HFFc6 (cell line): Measurements from ENCODE around the gene TIMELESS. TPM values are rescaled to one million over a fixed set of nuclear protein-coding genes. Genes with fewer than 3 reads are reported as not detected.
"Not testable (repeated sequence)": the region's sequence is repeated elsewhere in the genome, so short reads cannot be mapped to it uniquely, and the experiment has no call there.

Experiments
- DNase-seq: peaks from one replicate; pipeline ENCODE4 v3.0.0-alpha.2; 2018
- H3K27ac Mint-ChIP-seq: 2 replicates; pipeline ENCODE4 v1.8.0; 2020; ENCODE audit warnings: mild to moderate bottlenecking, mixed read lengths
- H3K27me3 Mint-ChIP-seq: 2 replicates; pipeline ENCODE4 v1.8.0; 2021; ENCODE audit warnings: mild to moderate bottlenecking, moderate library complexity, mixed read lengths; ENCODE audit not compliant: insufficient read depth
- H3K36me3 Mint-ChIP-seq: 2 replicates; pipeline ENCODE4 v1.8.0; 2021; ENCODE audit warnings: low read depth, mixed read lengths
- H3K4me1 Mint-ChIP-seq: 2 replicates; pipeline ENCODE4 v1.8.0; 2020; ENCODE audit warnings: low read depth, mixed read lengths
- H3K4me3 Mint-ChIP-seq: 2 replicates; pipeline ENCODE4 v1.8.0; 2020; ENCODE audit warnings: mild to moderate bottlenecking, moderate library complexity, mixed read lengths
- H3K9me3 Mint-ChIP-seq: 2 replicates; pipeline ENCODE4 v1.8.0; 2020; ENCODE audit warnings: mild to moderate bottlenecking, mixed read lengths
- CTCF ChIP-seq: fragments of 200-600 bp; sonication (generic); IDR thresholded peaks from 2 replicates; pipeline ENCODE4 v1.5.0; 2021; ENCODE audit warnings: antibody characterized with exemption, mild to moderate bottlenecking
- total RNA-seq, 6 experiments: library from RNA; stranded (reverse); fragmentation: NEBNext Ultra II Directional; extraction: Animal tissue kit (Norgen Biotek cat#: 25700); gene quantifications; 2 replicates in 1 of 6; 3 replicates in 5 of 6; pipeline ENCODE4 v1.2.3, GENCODE V29; 2021

TIMELESS gene
- total RNA-seq, 6 experiments from 2014 or later = 10.4 to 23.1 (median 21.3) TPM

DNA sequence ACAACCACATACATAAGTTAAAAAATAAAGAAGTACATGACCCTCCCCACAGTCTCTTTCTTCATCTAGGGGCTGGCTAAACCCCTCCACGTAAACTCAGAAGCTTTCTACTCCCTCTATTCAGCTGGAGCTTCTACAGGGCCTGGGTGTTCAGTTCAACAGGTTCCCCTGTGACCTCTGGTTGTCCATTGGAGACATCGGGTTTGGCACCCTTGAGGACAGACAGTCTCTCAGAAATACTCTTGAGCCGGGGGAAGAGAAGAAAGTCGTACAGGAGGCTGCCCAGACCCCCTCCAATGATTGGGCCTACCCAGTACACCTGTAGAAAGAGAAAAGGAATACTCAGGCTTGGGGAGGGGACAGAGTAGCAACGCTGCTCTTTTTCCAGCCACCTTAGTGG lies 1.9 kb upstream of the TIMELESS start:
- Mint-ChIP-seq H3K4me1 (peaks cover 22% of the 10 kb centered on the region), H3K27ac (no peak overlapping the region), H3K36me3 (peaks cover 13% of the 10 kb centered on the region; the same call in 1 of the 2 replicates), H3K9me3 (no peaks in the 10 kb centered on the region), H3K4me3 (no peak overlapping the region), H3K27me3 (peaks cover 19% of the 10 kb centered on the region)
- no peak for DNase-seq
- TF ChIP-seq CTCF = no peak

- no peak for DNase-seq
- Mint-ChIP-seq H3K36me3 (peaks cover 19% of the 10 kb centered on the region; the same call in 1 of the 2 replicates), H3K9me3 (no peaks in the 10 kb centered on the region), H3K4me1 (peaks cover 22% of the 10 kb centered on the region), H3K27me3 (peaks cover 14% of the 10 kb centered on the region), H3K4me3 (peak overlapping the region; percentile 95; the same call in 1 of the 2 replicates), H3K27ac (no peak overlapping the region)
- TF ChIP-seq CTCF = no peak
These were observed 1.0 kb upstream of the TIMELESS start for GRCh38 chr12:56450241-56450640.

- TF ChIP-seq CTCF = no peak
These were observed 377 bp upstream of the TIMELESS start for GRCh38 chr12:56449622-56449984.

DNA sequence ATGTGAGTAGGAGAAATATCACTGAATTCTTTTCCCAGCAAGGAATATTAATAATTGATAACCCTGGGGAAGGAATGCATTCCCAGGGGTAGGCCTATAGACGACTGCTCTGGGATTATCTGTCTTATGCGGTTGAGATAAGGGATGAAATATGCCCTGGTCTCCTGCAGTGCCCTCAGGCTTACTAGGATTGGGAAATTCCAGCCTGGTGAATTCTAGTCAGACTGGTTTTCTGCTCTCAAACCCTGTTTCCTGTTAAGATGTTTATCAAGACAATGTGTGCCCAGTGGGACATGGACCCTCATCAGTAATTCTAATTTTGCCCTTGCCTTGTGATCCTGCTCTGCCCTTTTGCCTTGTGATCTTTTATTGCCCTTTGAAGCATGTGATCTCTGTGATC lies 6.0 kb downstream of the TIMELESS start:
- not testable (repeated sequence) for H3K27ac Mint-ChIP-seq, DNase-seq, H3K4me3 Mint-ChIP-seq, H3K27me3 Mint-ChIP-seq
- peaks cover 16% of the 10 kb centered on the region for H3K4me1 Mint-ChIP-seq
- peaks cover 46% of the 10 kb centered on the region for H3K36me3 Mint-ChIP-seq
- H3K9me3 Mint-ChIP-seq = peaks cover 15% of the 10 kb centered on the region

More at GRCh38 chr12:56449622-56449984, 377 bp upstream of the TIMELESS start:
- peaks cover 22% of the 10 kb centered on the region for H3K36me3 Mint-ChIP-seq
- H3K9me3 Mint-ChIP-seq = peaks cover 3% of the 10 kb centered on the region
- H3K27ac Mint-ChIP-seq = peak overlapping the region; percentile 93
- H3K27me3 Mint-ChIP-seq = peaks cover 14% of the 10 kb centered on the region
- no peak for DNase-seq
- H3K4me1 Mint-ChIP-seq = peaks cover 22% of the 10 kb centered on the region
- peak overlapping the region; percentile 95 for H3K4me3 Mint-ChIP-seq

DNA sequence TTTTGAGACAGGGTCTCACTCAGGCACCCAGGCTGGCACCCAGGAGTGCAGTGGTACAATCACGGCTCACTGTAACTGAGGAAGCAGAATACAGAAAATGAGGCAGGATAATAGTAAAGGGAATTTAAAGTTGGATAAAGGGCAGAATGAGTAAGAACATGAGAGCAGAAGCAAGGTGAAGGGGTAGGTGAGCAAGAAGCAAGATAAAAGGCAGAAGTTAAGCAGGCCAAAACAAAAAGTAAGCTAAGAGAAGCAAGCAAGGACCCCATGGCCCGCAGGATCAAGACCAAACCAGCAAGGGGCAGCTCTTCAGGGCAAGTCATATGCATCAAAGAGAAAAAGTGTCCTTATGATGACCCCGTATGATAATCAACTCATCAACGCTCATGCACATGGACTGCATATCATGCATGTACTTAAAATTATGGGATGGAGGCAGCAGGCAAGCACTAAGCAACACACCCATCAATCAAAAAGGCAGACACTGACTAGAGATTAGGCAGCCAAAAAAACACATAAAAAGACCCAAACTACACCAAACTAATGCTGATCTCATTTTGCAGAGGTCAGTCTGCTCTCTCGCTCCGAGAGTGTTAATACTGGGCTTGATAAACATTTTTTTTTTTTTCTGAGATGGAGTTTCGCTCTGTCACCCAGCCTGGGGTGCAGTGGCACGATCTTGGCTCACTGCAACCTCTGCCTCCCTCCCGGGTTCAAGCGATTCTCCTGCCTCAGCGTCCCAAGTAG lies 11.6 kb downstream of the TIMELESS start:
- H3K36me3 Mint-ChIP-seq = peaks cover 6% of the 10 kb centered on the region; the same call in 1 of the 2 replicates
- TF ChIP-seq CTCF = no peak
- H3K9me3 Mint-ChIP-seq = no peaks in the 10 kb centered on the region
- no peaks in the 10 kb centered on the region for H3K4me1 Mint-ChIP-seq
- H3K27ac Mint-ChIP-seq = no peak overlapping the region
- no peaks in the 10 kb centered on the region for H3K27me3 Mint-ChIP-seq
- H3K4me3 Mint-ChIP-seq = no peak overlapping the region
- no peak for DNase-seq

DNA sequence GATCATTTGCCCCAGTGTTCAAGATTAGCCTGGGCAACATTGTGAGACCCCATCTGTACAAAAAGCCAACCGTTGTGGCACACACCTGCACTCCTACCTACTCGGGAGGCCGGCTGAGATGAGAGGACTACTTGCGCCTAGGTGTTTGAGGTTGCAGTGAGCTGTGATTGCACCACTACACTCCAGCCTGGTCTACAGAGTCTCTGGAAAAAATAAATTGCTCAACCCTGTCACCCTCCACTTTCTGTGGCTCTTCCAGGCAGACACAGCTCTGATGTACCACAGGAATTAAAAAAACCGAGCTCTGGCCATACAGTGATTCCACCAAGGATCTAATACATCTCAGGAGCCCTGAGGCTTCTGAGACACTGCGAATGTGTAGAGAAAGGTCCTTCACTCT lies 14.4 kb downstream of the TIMELESS start:
- DNase-seq = no peak
- TF ChIP-seq CTCF = no peak
- H3K9me3 Mint-ChIP-seq = no peaks in the 10 kb centered on the region
- H3K4me3 Mint-ChIP-seq = no peak overlapping the region
- H3K27me3 Mint-ChIP-seq = no peaks in the 10 kb centered on the region; the same call in 1 of the 2 replicates
- H3K27ac Mint-ChIP-seq = no peak overlapping the region
- H3K36me3 Mint-ChIP-seq = no peaks in the 10 kb centered on the region; the same call in 1 of the 2 replicates
- no peaks in the 10 kb centered on the region for H3K4me1 Mint-ChIP-seq
